Fibroblast of pulmonary artery (primary cell): ENCODE measurements around the gene HSD17B11.
"Not testable (repeated sequence)": the region's sequence is repeated elsewhere in the genome, so short reads cannot be mapped to it uniquely, and the experiment has no call there.

Source experiments
- DNase-seq: peaks from one replicate; pipeline ENCODE4 v3.0.0-alpha.2; 2010; ENCODE audit warnings: low read depth
- H3K4me3 ChIP-seq: replicated peaks from 2 replicates; pipeline ENCODE4 v1.5.1; 2011; ENCODE audit warnings: low read depth, mild to moderate bottlenecking, control low read depth, low read length, moderate library complexity
- TF ChIP-seq, protein P1 (sequence below): IDR thresholded peaks from 2 replicates; pipeline ENCODE4 v1.5.1; 2011; ENCODE audit warnings: mild to moderate bottlenecking, control low read depth, low read length, inconsistent platforms; ENCODE audit errors: missing control alignments

Gene HSD17B11

DNA sequence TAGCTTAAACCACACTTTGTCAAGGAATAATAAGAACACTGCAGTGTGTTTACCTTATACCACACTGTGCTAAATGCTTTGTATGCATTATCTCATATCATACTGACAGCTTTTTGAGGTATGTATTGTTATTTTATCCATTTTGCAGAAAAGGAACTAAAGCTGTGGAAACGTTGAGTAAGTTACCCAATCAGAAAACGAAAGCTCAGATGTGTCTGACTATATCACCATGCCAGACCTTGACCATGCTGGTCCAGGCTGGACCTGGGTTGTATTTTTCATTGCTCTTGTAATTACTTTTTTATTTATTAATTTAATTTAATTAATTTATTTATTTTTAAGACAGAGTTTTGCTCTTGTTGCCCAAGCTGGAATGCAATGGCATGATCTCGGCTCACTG, 2.1 kb downstream of the HSD17B11 start:
- TF ChIP-seq, protein P1, sequence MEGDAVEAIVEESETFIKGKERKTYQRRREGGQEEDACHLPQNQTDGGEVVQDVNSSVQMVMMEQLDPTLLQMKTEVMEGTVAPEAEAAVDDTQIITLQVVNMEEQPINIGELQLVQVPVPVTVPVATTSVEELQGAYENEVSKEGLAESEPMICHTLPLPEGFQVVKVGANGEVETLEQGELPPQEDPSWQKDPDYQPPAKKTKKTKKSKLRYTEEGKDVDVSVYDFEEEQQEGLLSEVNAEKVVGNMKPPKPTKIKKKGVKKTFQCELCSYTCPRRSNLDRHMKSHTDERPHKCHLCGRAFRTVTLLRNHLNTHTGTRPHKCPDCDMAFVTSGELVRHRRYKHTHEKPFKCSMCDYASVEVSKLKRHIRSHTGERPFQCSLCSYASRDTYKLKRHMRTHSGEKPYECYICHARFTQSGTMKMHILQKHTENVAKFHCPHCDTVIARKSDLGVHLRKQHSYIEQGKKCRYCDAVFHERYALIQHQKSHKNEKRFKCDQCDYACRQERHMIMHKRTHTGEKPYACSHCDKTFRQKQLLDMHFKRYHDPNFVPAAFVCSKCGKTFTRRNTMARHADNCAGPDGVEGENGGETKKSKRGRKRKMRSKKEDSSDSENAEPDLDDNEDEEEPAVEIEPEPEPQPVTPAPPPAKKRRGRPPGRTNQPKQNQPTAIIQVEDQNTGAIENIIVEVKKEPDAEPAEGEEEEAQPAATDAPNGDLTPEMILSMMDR = no peak
- peak overlapping the region; percentile 76 for H3K4me3 ChIP-seq
- no peak for DNase-seq

- H3K4me3 ChIP-seq = no peak overlapping the region
- TF ChIP-seq, protein P1 = no peak
- DNase-seq = no peak
Measured at GRCh38 chr4:87387237-87387636, 3.8 kb downstream of the HSD17B11 start.

- not testable (repeated sequence) for H3K4me3 ChIP-seq, DNase-seq
Measured at GRCh38 chr4:87384466-87385132, 6.4 kb downstream of the HSD17B11 start.

GRCh38 chr4:87382931-87383330, 8.1 kb downstream of the HSD17B11 start:
- DNase-seq = no peak
- TF ChIP-seq, protein P1 = no peak
- no peak overlapping the region for H3K4me3 ChIP-seq

DNA sequence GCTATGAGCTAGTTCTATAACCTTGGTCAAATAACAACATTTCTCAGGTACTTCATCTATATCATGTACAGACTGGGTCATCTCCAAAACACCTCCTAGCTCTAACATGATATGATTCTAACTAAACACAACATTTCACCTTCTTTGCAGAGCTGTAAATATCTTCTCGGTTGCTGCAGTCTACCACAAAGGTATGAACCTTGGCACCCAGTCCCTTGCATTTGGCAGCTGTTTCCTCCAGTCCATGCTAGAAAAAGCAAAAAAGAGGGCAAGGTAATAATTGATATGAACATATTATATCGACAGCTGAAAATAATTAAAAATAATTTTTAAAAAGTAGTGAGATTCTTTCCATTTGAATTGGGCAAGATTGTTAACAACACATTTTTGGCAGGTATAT, 8.9 kb downstream of the HSD17B11 start:
- DNase-seq = no peak
- no peak overlapping the region for H3K4me3 ChIP-seq
- TF ChIP-seq, protein P1 = no peak

DNA sequence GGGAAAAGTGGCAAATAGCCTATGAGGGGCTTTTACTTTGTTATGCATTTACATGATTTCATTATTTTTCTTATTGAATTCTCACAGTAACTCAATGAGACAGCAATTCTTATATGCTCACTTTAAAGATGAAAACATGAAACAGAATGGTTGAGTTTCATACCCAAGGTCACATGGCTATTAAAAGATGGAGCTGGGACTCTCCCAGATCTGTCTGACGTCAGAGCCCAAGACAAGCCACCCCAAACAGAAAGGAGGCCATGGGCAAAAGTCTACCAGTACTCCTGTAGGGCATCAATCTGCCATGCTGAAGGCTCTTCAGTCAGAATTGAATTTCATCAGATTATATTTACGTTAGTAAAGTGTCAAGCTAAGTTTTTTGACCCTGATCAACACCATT, 13.2 kb downstream of the HSD17B11 start:
- DNase-seq = no peak
- no peak overlapping the region for H3K4me3 ChIP-seq
- TF ChIP-seq, protein P1 = no peak

DNA sequence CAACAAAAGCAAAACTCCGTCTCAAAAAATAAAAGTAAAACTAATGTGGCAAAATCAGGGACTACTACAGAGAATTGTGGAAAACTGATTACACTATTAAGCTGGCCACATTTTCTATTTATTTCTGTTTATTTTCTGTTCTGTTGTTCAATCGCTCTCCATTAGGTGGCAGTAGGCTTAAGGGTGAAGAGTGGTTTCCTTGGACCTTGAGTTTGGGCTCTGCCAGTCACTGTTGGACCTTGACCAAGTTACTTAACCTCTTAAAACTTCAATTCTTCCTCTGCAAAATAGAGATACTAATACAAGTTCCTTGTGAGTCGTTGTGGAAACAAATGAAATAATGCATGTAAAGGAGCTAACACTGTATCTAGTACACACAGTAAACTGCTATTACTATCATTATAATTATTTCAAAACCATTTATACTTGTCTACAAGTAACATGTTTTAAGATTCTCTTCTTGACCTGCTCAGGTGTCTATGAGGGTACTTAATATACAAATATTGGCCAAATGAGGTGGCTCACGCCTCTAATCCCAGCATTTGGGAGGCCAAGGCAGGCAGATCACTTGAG, 15.2 kb downstream of the HSD17B11 start:
- H3K4me3 ChIP-seq = no peak overlapping the region
- TF ChIP-seq, protein P1 = peak; percentile 81
- peak; percentile 93 for DNase-seq
